HG02759 (cell line): Measurements from ENCODE around the gene VASH1.

ENCODE experiments used
- ATAC-seq: cut with Tn5 transposase; IDR thresholded peaks from one replicate; pipeline ENCODE4 v1.9.1; 2021; ENCODE audit warnings: mild to moderate bottlenecking, moderate library complexity; ENCODE audit not compliant: unreplicated experiment

The VASH1 gene

DNA sequence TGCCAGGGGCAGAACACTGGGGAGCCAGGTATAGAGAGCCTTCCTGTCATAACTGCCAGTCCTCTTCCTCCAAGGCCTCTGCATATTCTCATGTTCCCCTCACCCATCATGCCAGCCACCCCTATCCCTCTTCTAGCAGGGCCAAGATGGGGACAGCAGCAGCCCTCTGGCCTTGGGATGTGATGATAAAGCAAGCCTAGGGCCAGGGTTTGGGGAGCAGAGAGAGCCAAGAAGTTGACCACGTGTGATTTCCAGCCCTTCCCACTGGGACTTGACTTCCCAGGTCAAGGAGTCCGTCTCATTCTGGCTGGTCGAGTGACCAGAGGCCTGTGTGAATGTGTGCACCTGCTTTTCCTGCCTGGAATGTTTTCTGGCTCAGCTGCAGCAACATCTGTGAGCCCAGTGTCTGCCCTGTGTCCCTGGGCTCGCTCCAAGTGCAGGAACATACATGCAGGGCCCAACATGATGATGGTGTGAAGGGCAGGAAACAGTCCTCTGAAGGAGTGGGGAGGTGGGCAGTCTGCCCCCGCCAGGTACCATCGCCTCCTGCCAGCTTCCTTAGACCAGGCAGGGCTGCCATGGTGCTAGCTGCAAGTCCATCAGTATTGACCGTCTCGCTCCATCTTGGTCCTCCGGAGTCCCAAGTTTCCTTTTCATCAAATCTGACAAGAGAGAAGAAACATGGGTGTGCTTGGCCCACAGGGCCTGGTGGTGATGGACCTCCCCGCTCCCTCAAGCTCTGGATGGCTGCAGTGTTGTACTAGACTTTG lies 21.0 kb downstream of the VASH1 start:
- no peak for ATAC-seq

DNA sequence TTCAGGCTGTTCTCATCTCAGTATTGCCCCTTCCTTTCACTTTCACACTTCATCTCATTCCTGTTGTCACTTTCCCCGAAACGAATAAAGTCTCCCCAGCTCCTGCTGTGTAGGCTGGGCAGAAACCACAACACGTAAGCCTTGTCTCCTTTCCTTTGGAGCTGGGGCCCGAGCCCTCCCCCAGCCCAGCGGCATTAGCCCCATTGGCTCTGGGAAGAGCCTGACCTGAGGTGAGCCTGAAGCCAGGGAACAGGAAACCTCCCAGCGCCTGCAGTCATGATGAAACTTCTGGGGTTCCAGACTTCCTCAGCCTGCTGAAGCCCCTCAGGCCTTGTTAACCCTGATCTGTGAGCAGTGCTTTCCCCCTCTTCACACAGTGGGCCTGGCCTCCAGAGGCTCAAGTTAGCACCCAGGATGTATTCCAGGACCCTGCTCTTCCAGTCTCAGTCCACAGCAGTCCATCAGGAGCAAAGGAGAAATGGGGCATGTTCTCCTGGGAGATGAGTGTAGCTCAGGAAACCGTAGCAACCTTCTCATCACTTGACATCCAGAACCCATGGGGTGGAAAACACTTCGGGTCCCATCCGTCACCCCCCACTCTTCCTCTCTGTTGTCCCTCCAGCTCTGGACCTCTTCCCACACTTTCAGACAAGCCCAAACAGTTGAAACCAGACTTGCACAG lies 21.8 kb downstream of the VASH1 start:
- ATAC-seq, result no peak

DNA sequence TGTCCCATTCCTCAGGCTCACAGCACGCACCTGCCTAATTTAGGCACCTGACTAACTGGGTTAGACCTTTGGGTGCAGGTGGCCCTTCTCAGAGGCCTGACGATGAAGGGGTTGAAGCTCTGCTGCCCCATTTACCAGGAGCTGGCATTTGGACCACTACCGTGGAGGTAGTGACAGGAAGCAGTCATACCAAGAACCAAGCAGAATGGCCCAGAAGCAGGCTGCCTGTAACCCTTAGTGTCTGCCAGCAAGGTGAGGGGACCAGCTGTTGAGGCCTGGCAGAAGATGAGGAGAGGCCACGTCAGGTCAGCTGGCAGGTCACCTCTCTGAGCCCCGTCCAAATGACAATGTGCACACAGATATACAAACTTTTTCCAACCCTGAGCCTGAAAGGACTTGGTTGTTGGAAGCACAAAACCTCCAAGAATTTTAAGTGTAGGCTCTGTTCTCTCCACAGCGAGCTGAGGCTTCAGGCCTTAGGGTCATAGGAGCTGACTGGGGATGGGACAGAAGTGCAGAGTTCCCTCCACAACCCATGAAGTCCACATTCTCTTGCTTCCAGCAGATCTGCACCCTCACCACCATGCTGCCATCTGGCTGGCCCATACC lies 23.1 kb downstream of the VASH1 start:
- ATAC-seq, result peak; percentile 3

DNA sequence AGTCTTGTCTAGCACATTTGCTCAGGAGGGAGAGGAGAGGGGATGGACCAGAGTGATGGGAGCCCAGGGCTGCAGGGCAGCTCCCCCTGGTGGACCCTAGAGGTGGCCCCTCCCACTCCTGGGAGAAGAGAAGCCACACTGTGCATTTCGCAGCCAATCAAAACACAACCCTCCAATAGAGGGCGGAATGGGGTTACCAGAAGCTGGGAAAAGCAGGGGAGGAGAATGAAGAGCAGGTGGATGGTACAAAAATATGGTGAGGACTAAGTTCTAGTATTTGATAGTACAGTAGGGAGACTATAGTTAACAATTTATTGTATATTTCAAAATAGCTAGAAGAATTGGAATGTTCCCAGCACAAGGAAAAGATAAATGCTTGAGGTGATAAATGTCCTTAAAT lies 23.6 kb downstream of the VASH1 start:
- peak; percentile 81 for ATAC-seq

DNA sequence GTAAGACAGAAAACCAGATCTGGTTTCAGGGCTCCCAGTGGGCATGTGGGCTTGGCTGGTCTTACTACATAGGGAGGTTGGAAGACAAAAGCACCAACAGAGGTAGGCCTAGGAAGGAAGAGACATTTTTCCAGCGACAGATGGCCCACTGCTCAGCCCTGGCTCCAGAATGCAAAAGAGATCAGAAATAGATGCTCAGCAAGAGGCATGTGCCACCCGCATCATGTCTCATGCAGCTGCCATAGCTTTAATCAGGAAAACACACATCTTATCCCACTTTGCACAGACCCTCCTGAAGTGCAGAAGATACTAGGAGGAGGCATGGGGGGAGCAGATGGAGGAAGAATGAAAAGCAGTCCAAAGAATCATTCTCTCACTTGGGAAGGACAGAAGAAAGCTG lies 25.3 kb downstream of the VASH1 start:
- no peak for ATAC-seq

DNA sequence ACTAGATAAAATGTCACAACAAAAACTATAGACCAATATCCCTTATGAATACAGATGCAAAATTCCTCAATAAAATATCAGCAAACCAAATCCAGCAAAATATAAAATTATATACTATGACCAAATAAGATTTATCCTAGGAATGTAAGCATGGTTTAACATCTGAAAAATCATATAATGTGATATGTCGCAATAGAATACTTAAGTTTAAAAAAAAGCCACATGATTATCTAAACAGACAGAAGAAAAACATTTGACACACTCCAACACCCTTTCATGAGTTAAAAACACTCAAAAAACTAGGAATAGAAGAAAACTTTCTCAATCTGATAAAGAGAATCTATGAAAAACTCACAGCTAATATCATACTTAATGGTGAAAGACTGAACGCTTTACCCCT lies 31.2 kb downstream of the VASH1 start:
- no peak for ATAC-seq

DNA sequence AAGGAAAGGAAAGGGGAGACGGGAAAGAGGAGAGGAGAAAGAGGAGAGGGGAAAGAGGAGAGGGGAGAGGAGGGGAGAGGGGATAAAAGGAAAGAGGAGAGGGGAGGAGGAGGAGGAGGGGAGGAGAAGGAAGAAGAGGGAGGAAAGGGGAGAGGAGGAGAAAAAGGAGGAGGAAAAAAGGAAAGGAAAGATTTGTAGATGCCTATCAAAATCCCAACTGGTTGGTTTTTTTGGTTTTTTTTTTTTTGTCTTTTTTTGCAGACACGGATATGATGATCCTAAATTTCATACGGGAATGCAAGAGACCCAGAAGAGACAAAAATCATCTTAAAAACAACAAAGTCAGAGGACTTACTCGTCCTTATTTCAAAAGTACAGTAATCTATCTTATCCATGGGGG lies 32.1 kb downstream of the VASH1 start:
- no peak for ATAC-seq

DNA sequence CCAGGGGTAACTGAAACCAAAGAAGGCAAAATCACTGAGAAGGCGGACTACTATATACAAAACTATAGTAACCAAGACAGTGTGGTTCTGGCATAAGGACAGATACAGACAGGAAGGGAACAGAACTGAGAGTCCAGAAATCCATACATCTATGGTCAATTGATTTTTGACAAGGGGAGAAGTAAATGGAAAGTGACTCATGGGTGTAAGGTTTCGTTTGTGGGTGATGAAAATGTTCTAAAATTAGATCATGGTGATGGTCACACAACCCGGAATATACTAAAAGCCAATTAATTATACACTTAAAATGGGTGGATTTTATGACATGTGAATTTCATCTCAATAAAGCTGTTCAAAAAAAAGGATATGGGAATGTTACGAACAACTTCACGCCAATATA lies 32.7 kb downstream of the VASH1 start:
- ATAC-seq, result no peak

DNA sequence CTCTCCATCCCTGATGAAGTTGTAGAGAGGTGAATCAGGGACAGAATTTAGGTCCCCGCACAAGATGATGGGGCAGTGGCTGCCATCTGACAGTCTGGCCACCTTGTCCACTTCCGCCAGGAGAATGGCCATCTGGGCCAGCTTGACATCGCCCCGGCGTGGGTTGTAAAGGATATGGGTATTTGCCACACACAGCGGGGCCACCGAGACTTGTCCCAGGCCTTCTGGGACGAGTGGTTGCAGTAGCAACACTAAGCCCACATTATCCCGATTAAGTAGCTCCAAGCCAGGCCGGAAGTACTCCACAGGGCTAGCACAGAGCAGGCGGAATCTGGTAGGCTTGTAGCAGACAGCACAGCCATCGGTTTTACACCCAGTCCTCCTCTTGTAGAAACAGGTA lies 45.2 kb downstream of the VASH1 start:
- no peak for ATAC-seq

DNA sequence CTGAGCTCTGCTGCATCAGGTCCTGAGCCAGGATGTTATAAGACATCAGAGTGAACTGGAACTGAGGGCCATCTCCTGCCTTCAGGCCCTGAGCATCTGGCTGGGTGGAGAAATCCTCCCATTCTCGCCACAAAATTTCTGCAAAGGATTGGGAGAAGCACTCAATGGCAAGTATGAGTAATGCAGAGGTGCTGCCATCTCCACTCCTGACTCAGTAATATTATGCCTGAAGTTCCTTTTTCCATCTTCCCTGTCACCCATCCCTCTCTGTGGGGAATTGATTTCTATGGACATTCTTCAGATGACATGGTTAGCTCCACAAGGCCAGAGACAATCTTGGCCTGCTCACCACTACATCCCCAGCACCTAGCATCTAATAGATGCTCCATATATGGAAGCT lies 46.7 kb downstream of the VASH1 start:
- ATAC-seq, result no peak

DNA sequence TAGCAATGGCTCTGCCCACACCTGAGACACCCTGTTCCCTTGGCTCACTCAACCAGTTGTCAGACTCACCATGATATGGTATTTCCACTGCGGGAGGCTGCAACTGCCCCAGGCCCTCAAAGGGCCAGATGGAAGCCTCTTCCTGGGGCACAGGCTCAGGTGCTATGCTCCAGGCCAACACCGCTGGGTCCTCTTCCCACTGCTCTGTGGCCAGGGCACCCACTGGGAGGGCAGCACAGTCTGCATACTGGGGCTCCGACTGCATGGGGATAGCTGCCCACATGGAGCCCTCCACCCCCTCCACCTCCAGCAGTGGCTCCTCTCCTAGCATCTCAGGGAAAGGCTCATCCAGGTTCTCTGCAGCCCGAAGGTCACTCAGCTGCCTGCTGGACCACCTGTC lies 47.7 kb downstream of the VASH1 start:
- no peak for ATAC-seq

DNA sequence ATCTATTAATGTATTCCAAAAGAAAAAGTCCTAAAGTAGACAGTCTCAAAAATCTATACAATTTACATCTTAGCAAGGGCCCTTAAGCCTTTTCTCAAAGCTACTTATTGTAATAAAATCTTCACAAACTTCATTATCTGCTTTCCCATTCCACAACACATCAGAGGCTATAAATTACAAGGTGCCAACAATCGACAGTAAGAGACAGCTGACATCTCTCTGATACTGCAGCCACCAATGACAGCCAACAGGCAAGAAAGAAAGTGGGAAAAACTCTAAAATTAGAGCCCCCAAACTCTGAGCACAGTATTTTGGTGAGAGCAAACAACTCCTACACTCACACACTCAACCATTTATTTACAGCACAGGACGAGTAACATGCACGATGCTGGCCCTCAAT lies 49.3 kb downstream of the VASH1 start:
- ATAC-seq, result no peak

DNA sequence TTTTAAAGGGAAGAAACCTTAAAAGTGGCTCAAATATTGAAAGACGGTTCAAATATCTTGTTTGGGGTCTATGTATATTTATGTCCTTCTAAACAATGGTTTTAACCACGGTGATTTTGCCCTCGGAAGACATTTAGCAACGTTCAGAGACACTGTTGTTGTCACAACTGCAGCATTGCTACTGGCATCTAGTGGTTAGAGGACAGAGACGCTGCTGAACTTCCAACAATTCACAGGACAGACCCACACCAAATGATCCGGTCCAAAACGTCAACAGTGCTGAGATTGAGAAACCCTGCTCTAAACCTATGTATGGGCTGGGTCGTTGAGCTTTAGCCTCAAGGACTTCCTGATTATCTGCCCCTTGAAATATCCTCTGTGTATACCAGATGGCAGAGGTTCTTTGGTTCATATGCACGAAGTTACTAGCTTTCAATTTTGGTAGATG lies 49.7 kb downstream of the VASH1 start:
- ATAC-seq, result no peak

DNA sequence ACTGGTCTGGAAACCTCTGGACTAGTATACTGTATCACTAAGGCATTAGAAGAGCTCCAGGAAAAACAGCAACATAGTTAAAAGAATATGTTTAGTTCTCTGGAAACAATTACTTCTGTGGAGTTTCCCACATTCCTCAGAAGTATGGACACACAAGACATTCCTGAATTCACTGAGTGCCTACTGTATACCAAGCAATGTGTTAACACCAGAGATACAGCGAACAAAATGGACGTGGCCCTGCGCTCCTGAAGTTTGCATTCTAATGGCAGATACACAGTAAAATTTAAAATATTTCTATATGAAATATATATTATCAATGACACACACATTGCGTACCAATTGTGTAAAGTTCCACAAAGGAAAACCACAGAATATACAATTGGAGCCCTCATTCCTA lies 50.3 kb downstream of the VASH1 start:
- no peak for ATAC-seq

DNA sequence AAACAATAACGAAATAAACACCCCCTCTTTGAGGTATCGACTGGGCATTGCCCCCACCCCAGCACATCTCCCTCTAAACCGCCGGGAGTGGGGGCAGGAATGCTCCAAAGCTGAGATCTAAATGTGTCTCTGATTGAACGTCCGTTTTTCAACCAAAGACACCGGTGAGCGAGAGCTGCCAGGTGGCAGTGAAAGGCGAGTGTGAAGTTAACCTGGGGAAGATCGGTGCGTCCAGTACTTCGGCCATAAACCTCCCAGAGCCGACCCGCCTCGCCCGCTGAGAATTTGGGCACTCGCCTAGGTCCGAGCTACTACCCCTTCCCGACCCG lies 50.8 kb downstream of the VASH1 start:
- no peak for ATAC-seq

DNA sequence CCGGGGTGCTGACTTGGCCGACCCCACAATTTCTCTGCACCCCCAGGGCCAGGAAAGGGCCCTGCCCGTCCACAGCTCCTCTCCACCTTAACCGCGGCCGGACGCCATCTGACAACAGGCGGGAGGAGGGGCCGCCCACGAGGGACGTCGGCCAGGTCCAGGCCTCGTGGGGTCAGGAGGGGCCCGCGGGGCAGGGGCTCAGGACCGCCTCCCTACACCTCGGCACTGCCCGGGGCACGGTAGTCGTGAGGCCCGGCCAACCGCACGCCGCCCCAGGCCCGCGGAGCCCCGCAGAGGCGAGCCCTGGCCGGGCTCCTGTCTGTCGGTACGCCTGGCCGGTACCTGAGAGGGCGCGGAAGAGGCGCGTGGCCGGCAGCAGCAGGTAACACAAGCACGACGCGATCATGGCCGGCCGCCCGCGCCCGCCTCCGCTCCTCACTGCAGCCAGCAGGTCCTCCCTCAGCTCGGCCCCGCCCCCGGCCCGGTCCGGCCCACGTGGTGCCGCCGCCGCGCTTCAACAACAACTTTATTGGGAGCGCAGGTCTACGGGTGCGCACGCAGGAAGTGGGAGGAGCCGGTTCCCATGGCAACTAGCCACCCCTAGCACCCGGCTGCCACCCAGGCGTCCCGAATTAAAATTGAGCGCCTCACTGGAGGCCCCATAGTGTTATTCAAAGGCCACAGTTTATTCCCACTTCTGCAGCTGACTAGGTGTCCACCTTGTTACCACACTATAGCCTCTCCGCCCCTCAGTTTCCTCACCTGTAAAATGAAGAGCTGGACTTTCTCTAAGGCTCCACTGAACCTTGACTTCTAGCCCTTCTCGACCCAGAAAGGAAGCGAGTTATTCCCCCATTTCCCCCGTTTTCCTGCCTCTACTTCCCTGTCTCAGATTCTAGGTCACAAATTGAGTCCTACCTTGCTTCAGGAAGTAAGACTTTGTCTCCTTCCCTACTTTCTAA lies 51.4 kb downstream of the VASH1 start, which contains the start of gene ANGEL1:
ANGEL1 (minus strand) TSS at position 461 of the 962 bp plus-strand sequence; CDS start at position 406, 55 bp downstream.
- peak; percentile 89 for ATAC-seq

DNA sequence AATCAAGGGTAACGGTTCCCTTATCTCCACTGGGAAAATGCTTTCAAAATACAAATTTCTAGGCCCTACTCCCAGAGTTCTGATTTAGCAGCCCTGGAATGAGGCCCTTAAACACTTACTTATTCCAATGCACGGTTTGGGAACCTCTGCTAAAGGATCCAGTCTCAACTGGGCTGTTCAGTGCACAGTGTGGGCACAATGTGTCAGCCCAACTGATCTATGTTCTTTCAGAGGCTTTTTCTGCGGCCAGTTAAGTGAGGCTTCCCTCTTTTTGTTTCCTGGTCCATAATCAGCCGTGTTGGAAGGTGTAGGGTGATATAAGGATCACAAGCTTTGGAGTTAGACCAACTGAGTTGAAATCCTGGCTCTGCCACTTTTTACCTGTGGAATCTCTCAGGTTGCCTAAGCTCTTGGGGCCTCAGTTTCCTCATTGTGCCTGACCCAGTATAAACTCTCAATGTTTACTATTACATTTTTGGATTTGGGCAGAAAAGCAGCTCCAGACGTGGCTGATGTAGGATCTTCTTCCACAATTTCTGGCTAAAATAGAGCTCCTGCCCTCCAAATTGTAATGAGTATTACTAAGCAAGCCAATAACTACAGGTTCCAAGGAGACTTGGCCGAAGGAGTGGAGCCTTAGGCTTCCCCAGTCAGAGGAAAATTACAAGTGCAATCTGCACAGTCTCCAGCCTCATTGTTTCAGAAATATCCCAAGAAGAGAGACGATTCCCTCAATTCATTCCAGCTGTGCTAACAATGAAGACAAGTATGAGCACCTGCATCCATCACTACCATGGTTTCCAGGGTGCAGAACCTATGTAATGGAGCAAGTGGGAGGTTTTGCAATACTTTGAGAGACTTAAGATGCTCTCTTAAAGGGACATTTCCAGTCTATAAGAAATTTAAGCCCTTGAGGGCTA lies 53.7 kb downstream of the VASH1 start:
- no peak for ATAC-seq

DNA sequence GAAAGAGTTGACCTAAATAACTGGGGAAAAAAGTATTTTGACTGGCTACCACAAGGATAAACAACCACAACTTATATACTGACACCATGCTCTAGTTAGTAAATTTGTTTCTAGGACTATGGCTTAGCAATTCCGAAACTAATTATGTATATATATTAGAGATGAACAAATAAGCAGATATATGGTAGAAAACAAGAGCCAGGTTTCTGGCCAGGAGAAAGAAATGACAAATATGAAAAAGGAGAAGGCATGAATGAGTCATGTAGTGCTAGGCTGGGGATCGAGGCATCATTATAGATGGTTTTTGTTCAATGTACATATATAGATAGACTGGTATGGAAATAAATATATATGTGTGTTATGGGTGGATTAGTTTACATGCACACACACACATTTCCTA lies 59.4 kb downstream of the VASH1 start:
- ATAC-seq, result no peak

DNA sequence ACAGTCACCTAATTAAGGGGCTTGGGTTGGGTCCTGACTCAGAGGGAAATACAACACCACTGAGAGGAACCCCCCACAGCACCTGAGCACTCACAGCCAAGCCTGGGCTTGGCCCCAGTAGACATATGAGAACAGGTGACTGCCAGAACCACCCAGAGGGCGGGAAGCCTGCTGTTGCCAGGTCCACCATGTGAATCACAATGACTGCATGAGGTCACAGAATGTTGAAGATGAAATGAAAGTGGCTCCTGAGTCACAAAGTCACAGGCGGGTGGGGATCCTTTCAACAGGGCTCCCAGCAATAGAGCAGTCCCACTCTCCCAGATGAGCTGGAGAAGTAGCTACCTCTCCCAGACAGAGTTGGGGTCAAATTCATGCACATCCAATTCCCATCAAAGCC lies 64.9 kb downstream of the VASH1 start, which contains the start of gene LRRC74A:
LRRC74A (plus strand) TSS at position 287 of the 400 bp plus-strand sequence. CDS start 290 bp downstream, outside the sequence.
- ATAC-seq, result no peak
